Right lobe of liver (tissue), 6 donors: ENCODE results near the gene EYA3. TPM values are rescaled to one million over a fixed set of nuclear protein-coding genes. Genes with fewer than 3 reads are reported as not detected.

ENCODE experiments used
- ATAC-seq, 4 donors: fragments of 200-7000 bp; cut with Tn5 transposase; one replicate each; pipeline ENCODE4 v1.9.1; 2020; ENCODE audit warnings: mild to moderate bottlenecking in 4 of 4, moderate library complexity in 4 of 4
- DNase-seq, 3 donors: peaks; one replicate each; pipeline ENCODE4 v3.0.0-alpha.2; 2020
- H3K27ac ChIP-seq, 3 donors: fragments of 200-600 bp; one replicate each; pipeline ENCODE4 v1.8.0; 2022
- H3K27me3 ChIP-seq, 2 donors: fragments of 200-600 bp; one replicate each; pipeline ENCODE4 v1.8.0; 2022
- H3K36me3 ChIP-seq, 4 donors: fragments of 200-600 bp; sonication (generic) in 1 of 4; one replicate each; pipeline versions ENCODE4 v1.5.1 to v1.8.0; 2017 to 2022; ENCODE audit warnings: control low read depth in 1 of 4
- H3K4me1 ChIP-seq, 4 donors: fragments of 200-600 bp; sonication (generic) in 1 of 4; one replicate each; pipeline versions ENCODE4 v1.5.1 to v1.8.0; 2017 to 2022; ENCODE audit warnings: control low read depth in 1 of 4
- H3K4me3 ChIP-seq, 3 donors: fragments of 200-600 bp; one replicate each; pipeline ENCODE4 v1.8.0; 2022
- H3K9me3 ChIP-seq, 4 donors: fragments of 200-600 bp; sonication (generic) in 1 of 4; one replicate each; pipeline versions ENCODE4 v1.5.1 to v1.8.0; 2017 to 2022; ENCODE audit warnings: control low read depth in 1 of 4
- CTCF ChIP-seq, 4 donors: fragments of 200-600 bp in 3 of 4; fragments of 450-650 bp in 1 of 4; IDR thresholded peaks; one replicate each; pipeline versions ENCODE4 v1.5.1 to v1.8.0; 2016 to 2022; ENCODE audit warnings: antibody characterized with exemption in 4 of 4, mild to moderate bottlenecking in 2 of 4
- POLR2A ChIP-seq: fragments of 450-650 bp; IDR thresholded peaks from one replicate; pipeline ENCODE4 v1.6.1; 2017; ENCODE audit warnings: antibody characterized with exemption, mild to moderate bottlenecking
- WGBS: methylation state at CpG from one replicate; pipeline ENCODE4 v1.1.6; 2018; ENCODE audit warnings: low coverage, low lambda C conversion rate; ENCODE audit not compliant: insufficient coverage; ENCODE audit errors: missing lambda C conversion rate; 5-methylcytosine and 5-hydroxymethylcytosine counted together
- intact Hi-C, 2 donors: fragments of 100-400 bp; cut with DNase I; formaldehyde crosslinking; loops; one replicate each; pipeline versions ENCODE4 v1.11.2 to v1.14.1; 2022
- total RNA-seq, 6 experiments: library from RNA; depleted of rRNA in 2 of 6; stranded (reverse); fragments of >200 nt in 2 of 6; fragmentation: NEBNext Ultra II Directional in 3 of 6; extraction: Animal tissue kit (Norgen Biotek cat#: 25700) in 3 of 6; gene quantifications; one replicate each; pipeline versions ENCODE4 v1.1.0 to v1.2.4, GENCODE V29; 2016 to 2023
- donor health status: DM: no; HTN: yes; CAD: no.
- donor health status: DM: no; HTN: no; CAD: no.
- donor health status: DM: no; HTN: no; CAD: no.
- donor health status: DM: no; HTN: yes; CAD: no.
- donor health status: DM: no; HTN: yes; CAD: no.

EYA3 gene
- total RNA-seq, 6 experiments from 2014 or later, result 6.6 to 10.2 (median 7.3) TPM

- Histone ChIP-seq H3K36me3 (peaks cover 0 to 4% (median 0%) of the 10 kb centered on the region in 4 donors), H3K27ac (no peak overlapping the region), H3K4me3 (no peak overlapping the region), H3K27me3 (no peaks in the 10 kb centered on the region), H3K9me3 (no peaks in the 10 kb centered on the region), H3K4me1 (no peaks in the 10 kb centered on the region)
- 66% methylated on average over 3 of the region's 3 CpGs for WGBS
- DNase-seq, result no peak
- no peak for ATAC-seq
- TF ChIP-seq POLR2A (no peak), CTCF (IDR thresholded peaks at IDR 0.05) (no peak)
- intact Hi-C loops, result no loop called here
Measured at GRCh38 chr1:28028873-28029654, 59.3 kb downstream of the EYA3 start.

- Histone ChIP-seq H3K4me1 (no peaks in the 10 kb centered on the region), H3K27ac (no peak overlapping the region), H3K9me3 (no peaks in the 10 kb centered on the region), H3K27me3 (no peaks in the 10 kb centered on the region), H3K4me3 (no peak overlapping the region), H3K36me3 (peaks cover 0 to 4% (median 0%) of the 10 kb centered on the region in 4 donors)
- no peak for TF ChIP-seq CTCF (IDR thresholded peaks at IDR 0.05)
- no peak for TF ChIP-seq POLR2A
- DNase-seq, result no peak
- ATAC-seq, result no peak
- intact Hi-C loops, result no loop called here
Measured at GRCh38 chr1:28027660-28028059, 60.8 kb downstream of the EYA3 start.

DNA sequence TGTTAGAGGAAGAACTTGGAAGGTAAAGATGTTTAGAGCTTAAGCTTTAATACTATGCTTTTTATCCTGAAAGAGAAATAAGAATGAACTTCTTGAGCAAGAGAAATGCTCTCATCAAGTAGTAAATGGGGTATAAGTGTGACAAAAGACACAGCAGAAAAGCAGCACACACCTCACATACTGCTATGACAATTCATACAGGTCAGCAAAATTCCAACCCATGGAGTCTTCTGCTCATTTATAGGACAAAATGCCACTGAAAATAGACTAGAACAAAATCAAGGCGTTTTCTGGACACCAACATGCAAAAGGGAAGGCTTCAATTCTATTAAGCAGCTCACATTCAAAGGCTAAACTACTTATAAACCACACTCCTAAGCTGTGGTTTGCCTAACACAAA, 61.2 kb downstream of the EYA3 start:
- ATAC-seq, result no peak
- intact Hi-C loops, result no loop called here
- 73% methylated on average over 1 of the region's 1 CpG for WGBS
- H3K4me1 ChIP-seq, result no peaks in the 10 kb centered on the region
- no peak for DNase-seq
- no peak overlapping the region for H3K4me3 ChIP-seq
- no peaks in the 10 kb centered on the region for H3K9me3 ChIP-seq
- peaks cover 0 to 4% (median 0%) of the 10 kb centered on the region in 4 donors for H3K36me3 ChIP-seq
- no peak for TF ChIP-seq POLR2A
- no peak for TF ChIP-seq CTCF (IDR thresholded peaks at IDR 0.05)
- no peaks in the 10 kb centered on the region for H3K27me3 ChIP-seq
- H3K27ac ChIP-seq, result no peak overlapping the region

GRCh38 chr1:28026329-28026728, 62.1 kb downstream of the EYA3 start:
- H3K9me3 ChIP-seq, result no peaks in the 10 kb centered on the region
- peaks cover 0 to 4% (median 0%) of the 10 kb centered on the region in 4 donors for H3K36me3 ChIP-seq
- TF ChIP-seq CTCF (IDR thresholded peaks at IDR 0.05), result no peak
- no peaks in the 10 kb centered on the region for H3K4me1 ChIP-seq
- no peak for DNase-seq
- no peak overlapping the region for H3K27ac ChIP-seq
- WGBS, result 100% methylated on average over 3 of the region's 3 CpGs
- intact Hi-C loops, result no loop called here
- ATAC-seq, result no peak
- no peaks in the 10 kb centered on the region for H3K27me3 ChIP-seq
- H3K4me3 ChIP-seq, result no peak overlapping the region
